GM12891 (cell line): ENCODE results near the gene IRAG1.

Experiments
- DNase-seq: peaks from one replicate; pipeline ENCODE4 v3.0.0; 2011; ENCODE audit warnings: low spot score; ENCODE audit not compliant: insufficient read length
- FAIRE-seq: peaks from 2 replicates; lab custom pipeline; 2011; peaks lifted over from hg19 to GRCh38; lab: Jason Lieb, UNC
- PAX5 ChIP-seq: IDR thresholded peaks from 2 replicates; pipeline ENCODE4 v1.6.1; 2011; ENCODE audit warnings: low read length, moderate library complexity, mild to moderate bottlenecking; ENCODE audit not compliant: insufficient read depth, severe bottlenecking
- POLR2A ChIP-seq: IDR thresholded peaks from 2 replicates; pipeline ENCODE4 v1.6.1; 2011; ENCODE audit warnings: low read depth, low read length, control low read depth
- POLR2AphosphoS5 ChIP-seq: IDR thresholded peaks from 2 replicates; pipeline ENCODE4 v1.6.1; 2011; ENCODE audit warnings: low read depth, low read length, control low read depth
- POU2F2 ChIP-seq: IDR thresholded peaks from 2 replicates; pipeline ENCODE4 v1.6.1; 2011; ENCODE audit warnings: low read depth, mild to moderate bottlenecking, control low read depth, low read length, moderate library complexity
- SPI1 ChIP-seq: IDR thresholded peaks from 2 replicates; pipeline ENCODE4 v1.6.1; 2011; ENCODE audit warnings: low read depth, low read length, control low read depth
- TAF1 ChIP-seq: IDR thresholded peaks from 2 replicates; pipeline ENCODE4 v1.6.1; 2011; ENCODE audit warnings: low read depth, low read length, control low read depth

IRAG1 gene

GRCh38 chr11:10673501-10674062 is 20.0 kb downstream of the IRAG1 start:
- no peak for FAIRE-seq
- no peak for DNase-seq
- TF ChIP-seq POLR2A (no peak), POLR2AphosphoS5 (no peak), PAX5 (no peak), TAF1 (no peak), POU2F2 (no peak), SPI1 (no peak)

GRCh38 chr11:10670099-10670498 is 23.5 kb downstream of the IRAG1 start:
- no peak for FAIRE-seq
- no peak for DNase-seq
- no peak for TF ChIP-seq POLR2A
- TF ChIP-seq POU2F2, result no peak
- TF ChIP-seq POLR2AphosphoS5, result no peak
- TF ChIP-seq PAX5, result no peak
- no peak for TF ChIP-seq TAF1
- no peak for TF ChIP-seq SPI1

GRCh38 chr11:10669258-10670033 is 24.1 kb downstream of the IRAG1 start:
- DNase-seq (no peak), FAIRE-seq (no peak)

GRCh38 chr11:10667521-10667885 is 26.1 kb downstream of the IRAG1 start:
- FAIRE-seq (no peak), DNase-seq (no peak)

More at GRCh38 chr11:10669258-10670033, 24.1 kb downstream of the IRAG1 start:
- TF ChIP-seq POLR2AphosphoS5, result no peak
- no peak for TF ChIP-seq POU2F2
- TF ChIP-seq POLR2A, result no peak
- TF ChIP-seq SPI1, result no peak
- TF ChIP-seq TAF1, result no peak
- no peak for TF ChIP-seq PAX5

GRCh38 chr11:10666556-10667520 is 26.7 kb downstream of the IRAG1 start:
- DNase-seq (no peak), FAIRE-seq (no peak)
- no peak for TF ChIP-seq SPI1
- no peak for TF ChIP-seq TAF1
- TF ChIP-seq POLR2A, result no peak
- TF ChIP-seq PAX5, result no peak
- TF ChIP-seq POU2F2, result no peak
- no peak for TF ChIP-seq POLR2AphosphoS5

More at GRCh38 chr11:10667521-10667885, 26.1 kb downstream of the IRAG1 start:
- no peak for TF ChIP-seq POLR2A
- TF ChIP-seq POU2F2, result no peak
- TF ChIP-seq PAX5, result no peak
- TF ChIP-seq SPI1, result no peak
- TF ChIP-seq TAF1, result no peak
- no peak for TF ChIP-seq POLR2AphosphoS5

GRCh38 chr11:10664496-10664895 is 29.1 kb downstream of the IRAG1 start:
- TF ChIP-seq POU2F2, result no peak
- FAIRE-seq (no peak), DNase-seq (no peak)

- DNase-seq (no peak), FAIRE-seq (no peak)
- TF ChIP-seq TAF1 (no peak), POLR2A (no peak), PAX5 (no peak), POU2F2 (no peak), POLR2AphosphoS5 (no peak), SPI1 (no peak)
Observed at GRCh38 chr11:10663990-10664389, 29.6 kb downstream of the IRAG1 start.

- FAIRE-seq (no peak), DNase-seq (no peak)
- TF ChIP-seq POLR2AphosphoS5, result no peak
- no peak for TF ChIP-seq TAF1
Observed at GRCh38 chr11:10663365-10663764, 30.2 kb downstream of the IRAG1 start.

- TF ChIP-seq SPI1, result no peak
- TF ChIP-seq PAX5, result no peak
- TF ChIP-seq POLR2AphosphoS5, result no peak
- TF ChIP-seq TAF1, result no peak
- no peak for TF ChIP-seq POLR2A
- no peak for TF ChIP-seq POU2F2
- no peak for DNase-seq
- no peak for FAIRE-seq
Observed at GRCh38 chr11:10660323-10660722, 33.2 kb downstream of the IRAG1 start.
